GM19351 (cell line): Measurements from ENCODE around the gene MAP2K1.
"Not testable (repeated sequence)": the region's sequence is repeated elsewhere in the genome, so short reads cannot be mapped to it uniquely, and the experiment has no call there.

Experiments
- ATAC-seq: cut with Tn5 transposase; IDR thresholded peaks from one replicate; pipeline ENCODE4 v1.9.1; 2021; ENCODE audit warnings: mild to moderate bottlenecking, moderate library complexity; ENCODE audit not compliant: unreplicated experiment

The MAP2K1 gene

GRCh38 chr15:66422347-66422746 lies 35.6 kb downstream of the MAP2K1 start:
- ATAC-seq = no peak

- no peak for ATAC-seq
These were observed 36.4 kb downstream of the MAP2K1 start for GRCh38 chr15:66423149-66423548.

GRCh38 chr15:66424963-66425612 lies 38.4 kb downstream of the MAP2K1 start:
- ATAC-seq = no peak

GRCh38 chr15:66425837-66426236 lies 39.1 kb downstream of the MAP2K1 start:
- no peak for ATAC-seq

GRCh38 chr15:66429117-66429516 lies 42.4 kb downstream of the MAP2K1 start:
- ATAC-seq = no peak

- ATAC-seq = no peak
These were observed 42.8 kb downstream of the MAP2K1 start for GRCh38 chr15:66429546-66429945.

GRCh38 chr15:66430627-66431255 lies 44.0 kb downstream of the MAP2K1 start:
- no peak for ATAC-seq

- ATAC-seq = no peak
These were observed 47.0 kb downstream of the MAP2K1 start for GRCh38 chr15:66433726-66434125.

- no peak for ATAC-seq
These were observed 53.8 kb downstream of the MAP2K1 start for GRCh38 chr15:66440501-66440900.

GRCh38 chr15:66452420-66452819 lies 65.7 kb downstream of the MAP2K1 start:
- no peak for ATAC-seq

GRCh38 chr15:66452971-66453580 lies 66.4 kb downstream of the MAP2K1 start:
- ATAC-seq = no peak

- ATAC-seq = no peak
These were observed 67.4 kb downstream of the MAP2K1 start for GRCh38 chr15:66454143-66454542.

- no peak for ATAC-seq
These were observed 69.5 kb downstream of the MAP2K1 start for GRCh38 chr15:66456211-66456610.

GRCh38 chr15:66459818-66460615 lies 73.3 kb downstream of the MAP2K1 start:
- no peak for ATAC-seq

- ATAC-seq = not testable (repeated sequence)
These were observed 74.6 kb downstream of the MAP2K1 start for GRCh38 chr15:66461294-66461693.

GRCh38 chr15:66461917-66462316 lies 75.2 kb downstream of the MAP2K1 start:
- ATAC-seq = no peak

GRCh38 chr15:66462627-66463026 lies 75.9 kb downstream of the MAP2K1 start:
- no peak for ATAC-seq

- ATAC-seq = not testable (repeated sequence)
These were observed 78.6 kb downstream of the MAP2K1 start for GRCh38 chr15:66465294-66465693.

- ATAC-seq = not testable (repeated sequence)
These were observed 80.7 kb downstream of the MAP2K1 start for GRCh38 chr15:66467162-66468040.

- not testable (repeated sequence) for ATAC-seq
These were observed 84.1 kb downstream of the MAP2K1 start for GRCh38 chr15:66470825-66471224.
